Trophoblast cell (in vitro differentiated cells and primary cell): ENCODE measurements around the gene ZP3.
"Not testable (repeated sequence)": the region's sequence is repeated elsewhere in the genome, so short reads cannot be mapped to it uniquely, and the experiment has no call there.

Experiments
- DNase-seq, 2 donors: peaks; one replicate each; pipeline ENCODE4 v3.0.0-alpha.2; 2016
- H2AFZ ChIP-seq: 2 replicates; pipeline ENCODE4 v1.6.1; 2013; ENCODE audit warnings: low read length, moderate library complexity, mild to moderate bottlenecking; ENCODE audit not compliant: insufficient read depth, poor library complexity
- H2AK5ac ChIP-seq: 2 replicates; pipeline ENCODE4 v1.6.1; 2013; ENCODE audit warnings: mild to moderate bottlenecking, low read length
- H2BK120ac ChIP-seq: 2 replicates; pipeline ENCODE4 v1.6.1; 2013; ENCODE audit warnings: low read length, mild to moderate bottlenecking, moderate library complexity; ENCODE audit not compliant: insufficient read depth, poor library complexity
- H2BK12ac ChIP-seq: 2 replicates; pipeline ENCODE4 v1.6.1; 2013; ENCODE audit warnings: mild to moderate bottlenecking, low read length, moderate library complexity
- H2BK5ac ChIP-seq: 2 replicates; pipeline ENCODE4 v1.6.1; 2013; ENCODE audit warnings: low read length, low read depth, moderate library complexity, mild to moderate bottlenecking; ENCODE audit not compliant: poor library complexity
- H3K14ac ChIP-seq: 2 replicates; pipeline ENCODE4 v1.6.1; 2013; ENCODE audit warnings: mild to moderate bottlenecking, low read length
- H3K18ac ChIP-seq: 2 replicates; pipeline ENCODE4 v1.6.1; 2013; ENCODE audit warnings: mild to moderate bottlenecking, low read length
- H3K23ac ChIP-seq: 2 replicates; pipeline ENCODE4 v1.6.1; 2013; ENCODE audit warnings: low read length
- H3K27ac ChIP-seq: 2 replicates; pipeline ENCODE4 v1.5.1; 2013; ENCODE audit warnings: low read depth, mild to moderate bottlenecking, inconsistent platforms, low read length, moderate library complexity
- H3K27me3 ChIP-seq: 2 replicates; pipeline ENCODE4 v1.6.1; 2013; ENCODE audit warnings: inconsistent platforms, mild to moderate bottlenecking, low read length, moderate library complexity; ENCODE audit not compliant: insufficient read depth
- H3K36me3 ChIP-seq, 2 experiments: 1 replicate in 1 of 2; 2 replicates in 1 of 2; pipeline ENCODE4 v1.6.1; 2013; ENCODE audit warnings: low read length in 2 of 2, mild to moderate bottlenecking in 2 of 2, moderate library complexity in 1 of 2; ENCODE audit not compliant: insufficient read depth in 2 of 2, control insufficient read depth in 1 of 2
- H3K4ac ChIP-seq: 2 replicates; pipeline ENCODE4 v1.6.1; 2013; ENCODE audit warnings: low read depth, mild to moderate bottlenecking, low read length, moderate library complexity
- H3K4me1 ChIP-seq, 2 experiments: 1 replicate in 1 of 2; 2 replicates in 1 of 2; pipeline ENCODE4 v1.6.1; 2013; ENCODE audit warnings: low read length in 2 of 2, mild to moderate bottlenecking in 2 of 2, moderate library complexity in 1 of 2; ENCODE audit not compliant: insufficient read depth in 2 of 2, control insufficient read depth in 1 of 2
- H3K4me2 ChIP-seq: 2 replicates; pipeline ENCODE4 v1.6.1; 2013; ENCODE audit warnings: inconsistent platforms, mild to moderate bottlenecking, low read length, moderate library complexity
- H3K4me3 ChIP-seq: 2 replicates; pipeline ENCODE4 v1.5.1; 2013; ENCODE audit warnings: mild to moderate bottlenecking, low read depth, low read length, inconsistent platforms
- H3K79me1 ChIP-seq: one replicate; pipeline ENCODE4 v1.6.1; 2013; ENCODE audit warnings: low read length
- H3K79me2 ChIP-seq: 2 replicates; pipeline ENCODE4 v1.6.1; 2013; ENCODE audit warnings: low read length, mild to moderate bottlenecking; ENCODE audit not compliant: control insufficient read depth, insufficient read depth, poor library complexity
- H3K9ac ChIP-seq: 2 replicates; pipeline ENCODE4 v1.6.1; 2013; ENCODE audit warnings: mild to moderate bottlenecking, low read length
- H3K9me3 ChIP-seq: 2 replicates; pipeline ENCODE4 v1.6.1; 2013; ENCODE audit warnings: low read depth, mild to moderate bottlenecking, control low read depth, inconsistent platforms, low read length; ENCODE audit not compliant: insufficient read depth
- H4K12ac ChIP-seq: 2 replicates; pipeline ENCODE4 v1.6.1; 2013; ENCODE audit warnings: low read depth, mild to moderate bottlenecking, low read length, moderate library complexity
- H4K8ac ChIP-seq: 2 replicates; pipeline ENCODE4 v1.6.1; 2013; ENCODE audit warnings: low read depth, mild to moderate bottlenecking, low read length, moderate library complexity
- H4K91ac ChIP-seq: one replicate; pipeline ENCODE4 v1.6.1; 2013; ENCODE audit warnings: low read depth, mild to moderate bottlenecking, low read length, moderate library complexity
- WGBS: extraction: QIAGEN DNeasy Blood & Tissue Kit; methylation state at CpG from one replicate; pipeline ENCODE4 v1.1.7; 2013; ENCODE audit warnings: missing lambda C conversion rate; ENCODE audit not compliant: insufficient read length, insufficient coverage; ENCODE audit errors: extremely low coverage; 5-methylcytosine and 5-hydroxymethylcytosine counted together

The ZP3 gene

GRCh38 chr7:76381814-76382213, 42.9 kb upstream of the ZP3 start:
- no peak overlapping the region for H4K8ac ChIP-seq
- H3K4me3 ChIP-seq = no peak overlapping the region
- H3K27ac ChIP-seq = no peak overlapping the region
- no peak overlapping the region for H3K14ac ChIP-seq
- H3K9ac ChIP-seq = no peak overlapping the region
- H3K23ac ChIP-seq = no peak overlapping the region
- H3K27me3 ChIP-seq = no peaks in the 10 kb centered on the region
- H3K79me1 ChIP-seq = peaks cover 11% of the 10 kb centered on the region
- no peak overlapping the region for H2AK5ac ChIP-seq
- H3K4me1 ChIP-seq = peaks cover 6 to 7% of the 10 kb centered on the region in 2 experiments
- H2BK12ac ChIP-seq = no peak overlapping the region
- H2AFZ ChIP-seq = no peak overlapping the region
- no peak overlapping the region for H2BK120ac ChIP-seq
- no peak overlapping the region for H2BK5ac ChIP-seq
- no peak overlapping the region for H3K4ac ChIP-seq
- H3K36me3 ChIP-seq = no peaks in the 10 kb centered on the region
- H3K18ac ChIP-seq = no peak overlapping the region
- H3K4me2 ChIP-seq = no peak overlapping the region
- H3K9me3 ChIP-seq = no peaks in the 10 kb centered on the region
- peak in 1 of 2 donors; percentile 29 for DNase-seq
- WGBS = no CpG with 5 or more reads among the region's 7 CpGs
- H4K91ac ChIP-seq = no peak overlapping the region
- no peak overlapping the region for H4K12ac ChIP-seq
- H3K79me2 ChIP-seq = no peaks in the 10 kb centered on the region

- peak in 1 of 2 donors; percentile 27 for DNase-seq
- no CpG with 5 or more reads among the region's 13 CpGs for WGBS
- peaks cover 6 to 7% of the 10 kb centered on the region in 2 experiments for H3K4me1 ChIP-seq
- no peak overlapping the region for H4K91ac ChIP-seq
- no peak overlapping the region for H4K8ac ChIP-seq
- no peak overlapping the region for H3K23ac ChIP-seq
- H3K9me3 ChIP-seq = no peaks in the 10 kb centered on the region
- no peak overlapping the region for H2AFZ ChIP-seq
- H2BK12ac ChIP-seq = no peak overlapping the region
- H3K27ac ChIP-seq = no peak overlapping the region
- H3K18ac ChIP-seq = no peak overlapping the region
- no peak overlapping the region for H4K12ac ChIP-seq
- no peak overlapping the region for H3K4me3 ChIP-seq
- H3K4ac ChIP-seq = no peak overlapping the region
- H2BK5ac ChIP-seq = no peak overlapping the region
- no peak overlapping the region for H3K4me2 ChIP-seq
- H3K27me3 ChIP-seq = no peaks in the 10 kb centered on the region
- H3K79me2 ChIP-seq = no peaks in the 10 kb centered on the region
- H3K79me1 ChIP-seq = peaks cover 11% of the 10 kb centered on the region
- no peak overlapping the region for H3K9ac ChIP-seq
- H3K36me3 ChIP-seq = no peaks in the 10 kb centered on the region
- H2AK5ac ChIP-seq = no peak overlapping the region
- no peak overlapping the region for H3K14ac ChIP-seq
- no peak overlapping the region for H2BK120ac ChIP-seq
These were observed 41.4 kb upstream of the ZP3 start for GRCh38 chr7:76383089-76383944.

GRCh38 chr7:76386691-76387260, 38.0 kb upstream of the ZP3 start:
- Histone ChIP-seq H4K12ac (no peak overlapping the region), H4K8ac (no peak overlapping the region), H3K18ac (no peak overlapping the region), H3K36me3 (no peaks in the 10 kb centered on the region), H3K4ac (no peak overlapping the region), H4K91ac (no peak overlapping the region), H3K27ac (no peak overlapping the region), H3K79me2 (no peaks in the 10 kb centered on the region), H3K4me2 (no peak overlapping the region), H3K9me3 (no peaks in the 10 kb centered on the region), H2BK120ac (no peak overlapping the region), H3K9ac (no peak overlapping the region), H2BK5ac (no peak overlapping the region), H2BK12ac (no peak overlapping the region), H3K14ac (no peak overlapping the region), H3K4me1 (peaks cover 6% of the 10 kb centered on the region in 2 experiments), H3K79me1 (peaks cover 3% of the 10 kb centered on the region), H3K23ac (no peak overlapping the region), H3K27me3 (no peaks in the 10 kb centered on the region), H3K4me3 (no peak overlapping the region), H2AFZ (no peak overlapping the region), H2AK5ac (no peak overlapping the region)
- DNase-seq = peak; percentile 48 to 74
- WGBS = no CpG with 5 or more reads among the region's 11 CpGs

GRCh38 chr7:76387789-76388188, 37.0 kb upstream of the ZP3 start:
- not testable (repeated sequence) for H3K18ac ChIP-seq, H3K27ac ChIP-seq, H3K79me1 ChIP-seq, H2BK12ac ChIP-seq, H3K4me1 ChIP-seq, H3K14ac ChIP-seq, DNase-seq, H3K23ac ChIP-seq, H3K9ac ChIP-seq, H4K8ac ChIP-seq, H4K12ac ChIP-seq, H4K91ac ChIP-seq, H3K4me2 ChIP-seq, H2AFZ ChIP-seq, H2BK5ac ChIP-seq, H3K9me3 ChIP-seq, H3K36me3 ChIP-seq, H3K27me3 ChIP-seq, H2BK120ac ChIP-seq, H3K4me3 ChIP-seq, H2AK5ac ChIP-seq, H3K79me2 ChIP-seq, H3K4ac ChIP-seq
- no CpG with 5 or more reads among the region's 6 CpGs for WGBS
